ENCODE measurements around the gene YY1AP1.
A peak's percentile ranks its signal among the peaks of the same experiment; 100 is the strongest.
"Not testable (repeated sequence)": the region's sequence is repeated elsewhere in the genome, so short reads cannot be mapped to it uniquely, and the experiment has no call there.

The YY1AP1 gene

GRCh38 chr1:155688324-155689080, at the start of gene YY1AP1:
TSS of gene YY1AP1 (minus strand) at chr1:155688774. CDS start at chr1:155680436, 8,338 bp downstream.
- Mint-ChIP-seq H3K36me3 (peaks cover 33% of the 10 kb centered on the region), H3K4me3 (peak within 1 kb of the TSS; percentile 96), H3K27me3 (no peaks in the 10 kb centered on the region), H3K9me3 (no peaks in the 10 kb centered on the region), H3K27ac (peak within 1 kb of the TSS; percentile 97), H3K4me1 (peaks cover 69% of the 10 kb centered on the region)
- peak; percentile 95 for ATAC-seq

- peaks cover 45% of the 10 kb centered on the region for H3K36me3 Mint-ChIP-seq
- H3K27me3 Mint-ChIP-seq, result no peaks in the 10 kb centered on the region
- no peak for ATAC-seq
- no peaks in the 10 kb centered on the region for H3K9me3 Mint-ChIP-seq
- H3K4me3 Mint-ChIP-seq, result no peak overlapping the region
- H3K4me1 Mint-ChIP-seq, result no peaks in the 10 kb centered on the region
- H3K27ac Mint-ChIP-seq, result no peak overlapping the region
These were observed 40.7 kb upstream of the YY1AP1 start for GRCh38 chr1:155729031-155729898.

DNA sequence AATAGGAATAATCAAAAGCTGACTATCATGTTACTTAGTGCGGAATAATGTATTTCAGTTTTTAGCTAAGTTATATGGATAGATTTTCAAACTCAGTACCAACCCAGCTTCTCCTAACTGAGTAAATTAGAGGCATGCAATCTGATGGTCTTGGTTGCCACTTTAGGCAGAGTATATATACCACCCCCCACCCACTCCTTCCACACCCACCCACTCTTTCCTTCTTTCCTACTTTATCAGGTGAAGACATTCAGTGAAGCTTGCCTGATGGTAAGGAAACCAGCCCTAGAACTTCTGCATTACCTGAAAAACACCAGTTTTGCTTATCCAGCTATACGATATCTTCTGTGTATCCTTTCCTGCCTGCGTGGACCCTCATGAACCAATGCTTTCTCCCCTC, 36.6 kb upstream of the YY1AP1 start:
- H3K27ac Mint-ChIP-seq, result no peak overlapping the region
- H3K9me3 Mint-ChIP-seq, result no peaks in the 10 kb centered on the region
- H3K4me1 Mint-ChIP-seq, result no peaks in the 10 kb centered on the region
- peaks cover 24% of the 10 kb centered on the region for H3K36me3 Mint-ChIP-seq
- H3K27me3 Mint-ChIP-seq, result no peaks in the 10 kb centered on the region
- no peak overlapping the region for H3K4me3 Mint-ChIP-seq
- no peak for ATAC-seq

DNA sequence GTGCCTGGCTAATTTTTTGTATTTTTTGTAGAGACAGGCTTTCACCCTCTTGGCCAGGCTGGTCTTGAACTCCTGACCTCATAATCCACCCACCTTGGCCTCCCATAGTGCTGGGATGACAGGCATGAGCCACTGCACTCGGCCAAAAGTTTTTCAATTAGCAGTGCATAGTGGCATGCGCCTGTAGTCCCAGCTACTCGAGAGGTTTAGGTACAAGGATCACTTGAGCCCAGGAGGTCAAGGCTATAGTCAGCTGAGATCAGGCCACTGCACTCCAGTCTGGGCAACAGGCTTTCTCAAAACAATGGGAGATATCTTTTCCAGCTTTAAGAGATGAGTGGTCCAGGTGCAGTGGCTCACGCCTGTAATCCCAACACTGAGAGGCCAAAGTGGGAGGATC, 31.1 kb upstream of the YY1AP1 start:
- Mint-ChIP-seq H3K9me3 (no peaks in the 10 kb centered on the region), H3K4me1 (peaks cover 16% of the 10 kb centered on the region), H3K27ac (no peak overlapping the region), H3K4me3 (no peak overlapping the region), H3K36me3 (peaks cover 13% of the 10 kb centered on the region), H3K27me3 (no peaks in the 10 kb centered on the region)
- no peak for ATAC-seq

DNA sequence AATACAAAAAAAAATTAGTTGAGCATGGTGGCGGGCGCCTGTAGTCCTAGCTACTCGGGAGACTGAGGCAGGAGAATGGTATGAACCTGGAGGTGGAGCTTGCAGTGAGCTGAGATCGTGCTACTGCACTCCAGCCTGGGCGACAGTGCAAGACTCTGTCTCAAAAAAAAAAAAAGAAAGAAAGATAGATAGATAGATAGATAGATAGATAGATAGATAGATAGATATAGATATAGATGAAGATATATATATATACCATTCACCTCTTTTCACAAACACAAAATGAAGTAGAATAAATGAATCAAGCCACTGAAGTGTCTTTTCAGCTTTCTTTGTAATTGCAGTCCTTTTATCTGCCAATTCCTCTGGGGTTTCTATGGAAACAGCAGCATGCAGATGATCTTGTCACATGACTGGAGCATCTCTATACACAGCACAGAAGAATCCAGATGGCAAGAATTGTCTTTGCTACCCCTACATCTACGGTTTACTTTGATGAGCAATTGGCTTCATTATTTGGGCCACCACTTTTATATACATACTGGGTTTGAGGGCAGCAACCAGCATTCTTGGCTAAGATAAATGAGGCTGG, 30.0 kb upstream of the YY1AP1 start:
- not testable (repeated sequence) for H3K27me3 Mint-ChIP-seq, H3K4me3 Mint-ChIP-seq, ATAC-seq, H3K27ac Mint-ChIP-seq, H3K9me3 Mint-ChIP-seq
- Mint-ChIP-seq H3K4me1 (peaks cover 16% of the 10 kb centered on the region), H3K36me3 (peaks cover 18% of the 10 kb centered on the region)

- no peaks in the 10 kb centered on the region for H3K9me3 Mint-ChIP-seq
- H3K4me1 Mint-ChIP-seq, result peaks cover 16% of the 10 kb centered on the region
- H3K4me3 Mint-ChIP-seq, result peak overlapping the region; percentile 41
- ATAC-seq, result peak; percentile 64
- peak overlapping the region; percentile 71 for H3K27ac Mint-ChIP-seq
- no peaks in the 10 kb centered on the region for H3K27me3 Mint-ChIP-seq
- H3K36me3 Mint-ChIP-seq, result peaks cover 19% of the 10 kb centered on the region
These were observed 28.5 kb upstream of the YY1AP1 start for GRCh38 chr1:155717041-155717440.

GRCh38 chr1:155715777-155716176, 27.2 kb upstream of the YY1AP1 start:
- no peak overlapping the region for H3K4me3 Mint-ChIP-seq
- H3K27ac Mint-ChIP-seq, result peak overlapping the region; percentile 71
- no peaks in the 10 kb centered on the region for H3K9me3 Mint-ChIP-seq
- H3K4me1 Mint-ChIP-seq, result peaks cover 16% of the 10 kb centered on the region
- ATAC-seq, result no peak
- H3K27me3 Mint-ChIP-seq, result no peaks in the 10 kb centered on the region
- peaks cover 16% of the 10 kb centered on the region for H3K36me3 Mint-ChIP-seq

GRCh38 chr1:155715056-155715455, 26.5 kb upstream of the YY1AP1 start:
- not testable (repeated sequence) for H3K4me3 Mint-ChIP-seq, H3K27ac Mint-ChIP-seq, H3K9me3 Mint-ChIP-seq, ATAC-seq, H3K27me3 Mint-ChIP-seq
- H3K4me1 Mint-ChIP-seq, result peaks cover 16% of the 10 kb centered on the region
- H3K36me3 Mint-ChIP-seq, result peaks cover 16% of the 10 kb centered on the region

DNA sequence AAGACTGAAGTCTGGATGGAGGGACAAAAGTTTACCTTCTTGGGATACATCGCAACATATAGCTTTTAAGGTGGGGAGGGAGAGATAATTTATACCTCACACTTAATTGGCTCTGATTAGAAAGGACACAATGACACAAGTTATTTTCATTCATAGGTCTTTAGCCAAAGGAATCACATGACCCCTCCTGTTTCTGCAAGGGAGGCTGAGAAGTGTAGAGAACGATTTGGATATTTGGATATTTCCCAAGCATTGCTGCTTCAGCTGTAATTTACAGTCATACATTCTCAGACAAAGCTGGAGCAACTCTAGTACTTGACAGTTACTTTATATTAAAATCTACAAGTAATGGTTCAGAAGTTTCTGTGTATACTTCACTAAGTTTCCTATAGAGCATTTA, 24.5 kb upstream of the YY1AP1 start:
- no peak overlapping the region for H3K4me3 Mint-ChIP-seq
- H3K27ac Mint-ChIP-seq, result no peak overlapping the region
- peaks cover 18% of the 10 kb centered on the region for H3K4me1 Mint-ChIP-seq
- H3K36me3 Mint-ChIP-seq, result peaks cover 27% of the 10 kb centered on the region
- H3K9me3 Mint-ChIP-seq, result no peaks in the 10 kb centered on the region
- ATAC-seq, result no peak
- H3K27me3 Mint-ChIP-seq, result no peaks in the 10 kb centered on the region

- ATAC-seq, H3K27me3 Mint-ChIP-seq, H3K27ac Mint-ChIP-seq, H3K4me3 Mint-ChIP-seq, H3K9me3 Mint-ChIP-seq: not testable (repeated sequence)
- peaks cover 22% of the 10 kb centered on the region for H3K4me1 Mint-ChIP-seq
- peaks cover 32% of the 10 kb centered on the region for H3K36me3 Mint-ChIP-seq
These were observed 24.1 kb upstream of the YY1AP1 start for GRCh38 chr1:155712636-155713035.

DNA sequence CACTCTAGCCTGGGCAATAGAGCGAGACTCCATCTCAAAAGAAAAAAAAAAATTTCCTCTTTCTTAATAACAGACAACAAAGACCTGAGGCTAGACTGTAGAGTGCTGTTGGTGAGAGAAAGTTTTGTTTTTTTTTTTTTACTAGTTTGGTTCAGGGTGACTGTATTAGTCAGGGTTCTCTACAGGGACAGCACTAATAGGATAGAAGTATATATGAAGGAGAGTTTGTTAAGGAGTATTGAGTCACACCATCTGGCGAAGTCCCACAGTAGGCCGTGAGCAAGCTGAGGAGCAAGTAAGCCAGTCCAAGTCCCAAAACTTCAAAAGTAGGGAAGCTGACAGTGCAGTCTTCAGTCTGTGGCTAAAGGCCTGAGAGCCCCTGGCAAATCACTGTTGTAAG, 22.9 kb upstream of the YY1AP1 start:
- H3K27ac Mint-ChIP-seq, ATAC-seq, H3K27me3 Mint-ChIP-seq, H3K9me3 Mint-ChIP-seq, H3K4me3 Mint-ChIP-seq: not testable (repeated sequence)
- Mint-ChIP-seq H3K4me1 (peaks cover 18% of the 10 kb centered on the region), H3K36me3 (peaks cover 34% of the 10 kb centered on the region)

DNA sequence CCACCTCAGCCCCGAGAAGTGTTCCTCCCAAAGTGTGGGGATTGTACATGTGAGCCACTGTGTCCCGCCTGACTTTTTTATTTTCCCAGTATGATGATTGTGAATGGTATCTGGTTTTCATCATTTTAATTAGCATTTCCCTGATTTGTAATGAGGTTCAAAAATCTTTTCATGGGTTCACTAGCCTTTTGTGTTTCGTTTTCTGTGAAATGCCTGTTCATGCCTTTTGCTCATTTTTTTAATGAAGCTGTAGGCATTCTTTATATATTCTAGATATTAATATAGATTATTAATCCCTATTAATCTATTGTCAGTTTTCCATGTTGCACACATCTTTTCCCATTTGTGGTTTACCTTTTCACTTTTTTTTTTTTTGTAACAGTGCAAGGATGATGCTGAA, 20.8 kb upstream of the YY1AP1 start:
- H3K4me1 Mint-ChIP-seq, result peaks cover 12% of the 10 kb centered on the region
- no peak overlapping the region for H3K4me3 Mint-ChIP-seq
- H3K36me3 Mint-ChIP-seq, result peaks cover 29% of the 10 kb centered on the region
- H3K9me3 Mint-ChIP-seq, result no peaks in the 10 kb centered on the region
- H3K27me3 Mint-ChIP-seq, result no peaks in the 10 kb centered on the region
- no peak for ATAC-seq
- no peak overlapping the region for H3K27ac Mint-ChIP-seq

DNA sequence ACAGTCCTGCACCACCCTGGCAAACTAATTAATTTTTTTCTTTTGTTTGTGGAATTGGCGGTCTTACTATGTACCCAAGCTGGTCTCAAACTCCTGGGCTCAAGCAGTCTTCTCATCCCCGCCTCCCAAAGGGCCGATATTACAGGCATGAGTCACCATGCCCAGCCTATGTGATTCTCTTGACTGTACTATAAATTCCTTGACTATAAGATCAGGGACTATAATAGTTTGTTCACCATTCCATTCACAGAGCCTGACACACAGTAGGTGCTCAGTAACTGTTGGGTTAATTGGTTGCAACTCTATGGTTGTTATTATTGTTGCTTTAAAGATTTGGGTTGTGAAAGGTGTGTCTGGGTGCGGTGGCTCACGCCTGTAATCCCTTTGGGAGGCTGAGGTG, 17.6 kb upstream of the YY1AP1 start:
- H3K27ac Mint-ChIP-seq, result no peak overlapping the region
- no peak for ATAC-seq
- H3K36me3 Mint-ChIP-seq, result peaks cover 23% of the 10 kb centered on the region
- H3K27me3 Mint-ChIP-seq, result no peaks in the 10 kb centered on the region
- no peaks in the 10 kb centered on the region for H3K9me3 Mint-ChIP-seq
- no peak overlapping the region for H3K4me3 Mint-ChIP-seq
- H3K4me1 Mint-ChIP-seq, result peaks cover 19% of the 10 kb centered on the region

DNA sequence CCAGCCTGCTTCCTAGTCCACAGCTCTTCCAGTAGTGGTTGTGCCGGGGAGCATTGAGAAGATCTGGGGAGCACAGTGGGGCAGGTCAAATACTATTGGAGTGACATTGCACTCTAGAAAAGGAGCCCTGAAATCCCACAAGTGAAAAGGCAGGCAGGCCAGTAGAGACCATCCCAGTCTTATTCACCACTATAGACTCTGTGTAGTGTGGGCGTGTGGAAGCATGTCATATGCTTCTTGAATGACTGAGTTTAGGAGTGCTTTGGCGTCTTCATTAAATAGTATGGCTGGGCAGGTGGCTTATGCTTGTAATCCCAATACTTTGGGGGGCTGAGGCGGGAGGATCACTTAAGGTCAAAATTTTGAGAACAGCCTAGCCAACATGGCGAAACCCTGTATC, 15.8 kb upstream of the YY1AP1 start:
- H3K9me3 Mint-ChIP-seq, H3K27ac Mint-ChIP-seq, H3K27me3 Mint-ChIP-seq, ATAC-seq, H3K4me3 Mint-ChIP-seq: not testable (repeated sequence)
- peaks cover 21% of the 10 kb centered on the region for H3K36me3 Mint-ChIP-seq
- H3K4me1 Mint-ChIP-seq, result peaks cover 25% of the 10 kb centered on the region

DNA sequence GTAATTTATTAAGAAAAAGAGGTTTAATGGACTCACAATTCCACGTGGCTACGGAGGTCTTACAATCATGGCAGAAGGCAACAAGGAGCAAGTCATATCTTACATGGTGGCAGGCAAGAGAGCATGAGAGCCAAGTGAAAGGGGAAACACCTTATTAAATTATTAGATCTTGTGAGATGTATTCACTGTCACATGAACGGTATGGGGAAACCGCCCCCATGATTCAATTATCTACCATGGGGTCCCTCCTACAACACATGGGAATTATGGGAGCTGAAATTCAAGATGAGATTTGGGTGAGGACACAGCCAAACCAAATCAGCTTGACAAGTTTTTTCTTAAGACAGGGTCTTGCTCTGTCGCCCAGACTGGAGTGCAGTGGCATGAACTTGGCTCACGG, 14.6 kb upstream of the YY1AP1 start:
- no peaks in the 10 kb centered on the region for H3K27me3 Mint-ChIP-seq
- H3K36me3 Mint-ChIP-seq, result peaks cover 22% of the 10 kb centered on the region
- no peak for ATAC-seq
- no peaks in the 10 kb centered on the region for H3K9me3 Mint-ChIP-seq
- no peak overlapping the region for H3K27ac Mint-ChIP-seq
- H3K4me1 Mint-ChIP-seq, result peaks cover 31% of the 10 kb centered on the region
- no peak overlapping the region for H3K4me3 Mint-ChIP-seq

All from stimulated activated memory B cell treated with anti-CD40 and anti-IgM and Interleukin-4, amounts not matched to agents 10 μg/mL and 1 μg/mL and 100 μg/mL, for 72 hours (primary cell).